ENCODE data around the gene APRT. TPM values are rescaled to one million over a fixed set of nuclear protein-coding genes. Genes with fewer than 3 reads are reported as not detected.

Gene APRT
- total and polyA plus RNA-seq, 9 of the 15 experiments (the other 6 are each of a cell fraction or from before 2014, with no cell fraction given) = 41.7 to 409 (median 146) TPM

GRCh38 chr16:88810166-88810911 is 1.4 kb downstream of the APRT start (continued):
- TF ChIP-seq ETV1 (tag; conservative IDR thresholded peaks at IDR 0.05; ENCODE audit: low read depth) (no peak), ZKSCAN1 (IDR thresholded peaks at IDR 0.05; ENCODE audit: low read depth, low read length) (no peak), DDX20 (tag; IDR thresholded peaks at IDR 0.05; ENCODE audit: low read depth) (no peak), TEAD4 (IDR thresholded peaks at IDR 0.05; ENCODE audit: low read length) (no peak), TEAD4 (CRISPR knock-in tag; IDR thresholded peaks at IDR 0.05; ENCODE audit: borderline replicate concordance) (no peak), THAP7 (CRISPR knock-in tag; IDR thresholded peaks at IDR 0.05) (peak; percentile 74; the same call in 1 of the 2 replicates), HNRNPH1 (optimal IDR thresholded peaks at IDR 0.05; ENCODE audit: low read depth, low read length) (no peak), ETV5 (CRISPR knock-in tag; IDR thresholded peaks at IDR 0.05; ENCODE audit: low read depth) (no peak), BRCA1 (IDR thresholded peaks at IDR 0.05) (no peak), BRCA1 (CRISPR knock-in tag; IDR thresholded peaks at IDR 0.05) (no peak), ZNF140 (CRISPR knock-in tag; IDR thresholded peaks at IDR 0.05) (no peak), TCF3 (CRISPR knock-in tag; IDR thresholded peaks at IDR 0.05) (no peak), DMBX1 (CRISPR knock-in tag; IDR thresholded peaks at IDR 0.05; ENCODE audit: borderline replicate concordance) (no peak), POLR2AphosphoS5 (IDR thresholded peaks at IDR 0.05; ENCODE audit: control insufficient read depth, insufficient read depth, low read depth, low read length) (no peak), TBL1XR1 (IDR thresholded peaks at IDR 0.05; ENCODE audit: low read length in 2 of 2) (no peak), ZNF384 (IDR thresholded peaks at IDR 0.05; ENCODE audit: low read depth, low read length) (no peak), TAF9B (IDR thresholded peaks at IDR 0.05; ENCODE audit: partially characterized antibody) (no peak), RBM39 (optimal IDR thresholded peaks at IDR 0.05; ENCODE audit: low read depth, low read length) (no peak), SMAD4 (CRISPR knock-in tag; conservative IDR thresholded peaks at IDR 0.05) (no peak), SP2 (IDR thresholded peaks at IDR 0.05; ENCODE audit: extremely low read depth, low read depth, low read length, poor library complexity, severe bottlenecking) (no peak), PYGO2 (tag; IDR thresholded peaks at IDR 0.05) (no peak)
